Activated CD8-positive, alpha-beta memory T cell treated with anti-CD3 and anti-CD28 coated beads, Interleukin-2, amount 50 U/mL, for 24 hours (primary cell): Measurements from ENCODE around the gene PTPRF.
"Not testable (repeated sequence)": the region's sequence is repeated elsewhere in the genome, so short reads cannot be mapped to it uniquely, and the experiment has no call there.

ENCODE experiments used
- DNase-seq: peaks from one replicate; pipeline ENCODE4 v3.0.0-alpha.2; 2020; ENCODE audit errors: extremely low read depth

PTPRF gene

DNA sequence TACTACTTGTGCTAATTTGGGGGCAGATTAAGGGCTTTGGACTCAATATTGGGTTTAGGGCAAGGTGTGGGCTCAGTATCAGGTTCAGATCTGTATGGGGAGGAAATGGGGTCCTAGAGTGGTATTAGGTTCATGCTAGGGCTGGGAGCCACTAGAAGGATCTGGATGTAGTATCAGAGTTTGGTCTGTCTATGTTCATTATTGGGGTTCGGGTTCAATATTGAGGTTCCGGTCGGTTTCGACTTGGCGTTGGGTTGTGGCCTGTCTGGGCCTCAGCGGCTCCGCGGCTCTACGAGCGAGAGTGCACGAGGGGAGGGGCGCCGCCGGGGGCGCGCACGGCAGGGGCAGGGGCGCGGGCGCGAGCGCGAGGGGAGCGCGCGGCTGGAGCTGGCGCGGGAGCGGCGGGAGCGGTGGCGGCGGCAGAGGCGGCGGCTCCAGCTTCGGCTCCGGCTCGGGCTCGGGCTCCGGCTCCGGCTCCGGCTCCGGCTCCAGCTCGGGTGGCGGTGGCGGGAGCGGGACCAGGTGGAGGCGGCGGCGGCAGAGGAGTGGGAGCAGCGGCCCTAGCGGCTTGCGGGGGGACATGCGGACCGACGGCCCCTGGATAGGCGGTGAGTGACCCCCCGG, at the start of gene PTPRF:
Gene PTPRF, plus strand, starts transcription at position 401 of the 624 bp plus-strand sequence. CDS start 14,193 bp downstream, outside the sequence.
- DNase-seq, result no peak

DNA sequence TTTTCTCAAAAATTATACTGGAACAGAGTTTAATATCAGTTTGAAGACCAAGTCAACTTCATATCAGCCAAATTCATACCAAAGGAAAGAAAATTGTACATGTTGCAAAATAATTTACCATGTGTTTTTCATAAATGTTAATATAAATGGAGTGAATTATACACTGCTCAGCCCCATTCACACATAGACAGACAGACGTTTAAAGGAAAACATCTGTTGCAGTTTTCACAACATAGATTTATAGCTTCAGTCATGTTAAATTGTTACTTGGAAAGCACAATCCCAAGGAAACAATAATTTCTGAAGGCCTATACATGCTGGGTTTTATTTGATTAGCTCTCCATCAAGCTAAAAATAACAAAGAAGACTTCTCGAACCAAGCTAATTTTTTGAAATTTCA, 49.2 kb upstream of the PTPRF start:
- no peak for DNase-seq

DNA sequence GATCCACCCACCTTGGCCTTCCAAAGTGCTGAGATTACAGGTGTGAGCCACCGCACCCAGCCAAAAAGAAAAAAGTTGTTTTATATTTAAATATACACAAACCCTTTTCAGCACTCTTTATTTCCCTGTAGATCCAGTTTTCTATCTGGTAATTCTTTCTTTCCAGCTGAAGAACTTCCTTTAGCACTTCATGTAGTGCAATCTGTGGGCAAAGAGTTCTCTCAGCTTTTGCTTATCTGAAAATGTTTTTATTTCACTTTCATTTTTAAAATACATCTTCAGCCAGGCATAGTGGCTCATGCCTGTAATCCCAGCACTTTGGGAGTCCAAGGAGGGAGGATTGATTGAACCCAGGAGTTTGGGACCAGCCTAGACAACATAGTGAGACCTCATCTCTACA, 48.5 kb upstream of the PTPRF start:
- DNase-seq, result no peak

DNA sequence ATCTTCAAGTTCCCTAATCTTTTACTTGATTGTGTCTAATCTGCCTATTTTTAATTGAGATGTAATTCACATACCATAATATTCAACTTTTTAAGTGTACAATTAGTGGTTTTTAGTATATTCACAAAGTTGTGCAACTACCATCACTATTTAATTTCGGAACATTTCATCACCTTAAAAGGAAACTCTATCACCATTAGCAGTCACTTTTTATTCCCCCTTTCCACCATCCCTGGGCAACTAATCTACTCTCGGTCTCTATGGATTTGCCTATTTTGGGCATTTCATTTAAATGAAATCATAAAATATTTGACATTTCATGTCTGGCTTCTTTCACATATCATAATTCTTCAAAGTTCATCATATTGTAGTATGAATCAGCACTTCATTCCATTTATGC, 46.3 kb upstream of the PTPRF start:
- DNase-seq, result no peak

DNA sequence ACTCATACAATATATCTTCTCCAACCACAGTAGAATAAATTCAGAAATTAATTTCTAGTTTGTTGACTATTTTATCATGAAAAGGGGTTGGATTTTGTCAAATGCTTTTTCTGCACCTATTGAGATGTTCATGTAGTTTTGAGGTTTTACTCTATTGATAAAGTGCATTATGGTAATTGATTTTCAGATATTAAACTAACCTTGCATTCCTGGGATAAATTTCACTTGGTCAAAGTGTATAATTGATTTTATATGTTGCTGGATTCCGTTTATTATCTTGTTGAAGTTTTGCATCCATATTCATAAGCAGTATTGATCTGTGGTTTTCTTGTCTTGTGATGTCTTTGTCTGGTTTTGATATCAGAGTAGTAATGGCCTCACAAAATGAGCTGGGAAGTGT, 42.5 kb upstream of the PTPRF start:
- no peak for DNase-seq

DNA sequence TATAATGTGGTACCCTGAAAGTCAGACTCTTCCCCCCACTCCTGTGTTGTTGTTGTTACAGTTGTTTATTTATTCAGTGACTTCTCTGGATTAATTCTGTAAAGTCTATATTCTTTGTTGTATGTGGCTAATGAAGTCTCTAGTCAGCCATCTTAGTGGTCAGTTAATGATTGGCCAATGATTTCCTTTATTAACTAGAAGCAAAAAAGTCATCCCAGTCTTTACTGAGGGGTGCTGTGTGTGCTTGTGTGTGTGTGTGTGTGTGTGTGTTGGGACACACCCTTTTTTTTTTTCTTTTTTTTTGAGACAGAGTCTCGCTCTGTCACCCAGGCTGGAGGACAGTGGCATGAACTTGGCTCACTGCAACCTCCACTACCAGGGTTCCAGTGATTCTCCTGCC, 39.6 kb upstream of the PTPRF start:
- no peak for DNase-seq

DNA sequence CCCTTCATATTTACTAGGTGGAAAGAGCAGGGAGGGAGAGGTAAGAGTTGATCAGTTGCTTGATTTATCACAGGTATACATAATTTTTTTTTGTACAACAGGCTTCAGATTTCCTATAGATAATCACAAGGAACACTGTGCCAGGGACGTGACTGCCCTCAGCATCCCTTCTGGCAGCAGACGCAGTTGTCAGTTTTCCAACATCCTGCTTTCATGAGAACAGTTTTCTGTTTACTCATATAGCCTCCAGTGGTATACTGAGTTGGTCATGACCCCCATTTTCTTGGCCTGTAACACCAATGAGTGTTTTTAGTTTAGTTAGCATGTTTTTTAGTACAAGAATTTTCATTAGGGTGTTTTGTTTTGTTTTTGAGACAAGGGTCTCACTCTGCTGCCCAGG, 37.9 kb upstream of the PTPRF start:
- DNase-seq, result no peak

DNA sequence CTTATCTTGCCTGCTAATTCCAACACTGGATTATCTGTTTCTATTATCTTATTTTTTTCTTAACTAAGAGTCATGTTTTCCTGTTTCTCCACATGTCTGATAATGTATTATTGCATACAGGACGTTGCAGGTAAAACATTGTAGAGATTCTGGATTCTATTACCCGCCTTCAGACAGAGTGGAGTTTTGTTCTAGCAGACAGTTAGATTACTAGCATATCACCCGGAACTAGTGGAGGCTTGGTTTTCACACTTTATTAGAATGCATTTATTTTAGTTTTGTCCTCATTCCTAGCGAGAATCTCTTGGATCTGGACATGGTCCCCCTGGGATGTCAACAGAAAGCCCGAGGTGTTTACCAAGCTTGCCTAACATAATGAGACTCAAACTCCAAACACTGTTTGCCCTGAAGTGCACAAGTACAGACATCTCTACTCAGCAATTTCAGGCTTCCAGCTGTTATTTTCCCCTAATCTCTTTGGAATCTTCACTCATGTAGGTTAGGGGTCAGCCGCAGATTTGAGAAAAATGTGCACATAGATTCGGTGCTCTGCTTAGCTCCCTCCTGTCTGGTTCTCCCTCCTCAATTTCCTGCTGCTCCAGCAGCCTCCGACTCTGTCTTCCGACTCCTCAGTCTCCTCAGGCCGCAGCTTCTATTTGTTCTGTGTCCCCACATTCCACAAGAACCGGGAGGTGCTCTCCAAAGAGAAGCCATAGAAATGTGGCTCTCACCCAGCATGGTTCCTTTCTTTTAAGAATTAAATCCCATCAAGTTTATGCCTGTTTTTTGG, 36.8 kb upstream of the PTPRF start:
- DNase-seq, result no peak

DNA sequence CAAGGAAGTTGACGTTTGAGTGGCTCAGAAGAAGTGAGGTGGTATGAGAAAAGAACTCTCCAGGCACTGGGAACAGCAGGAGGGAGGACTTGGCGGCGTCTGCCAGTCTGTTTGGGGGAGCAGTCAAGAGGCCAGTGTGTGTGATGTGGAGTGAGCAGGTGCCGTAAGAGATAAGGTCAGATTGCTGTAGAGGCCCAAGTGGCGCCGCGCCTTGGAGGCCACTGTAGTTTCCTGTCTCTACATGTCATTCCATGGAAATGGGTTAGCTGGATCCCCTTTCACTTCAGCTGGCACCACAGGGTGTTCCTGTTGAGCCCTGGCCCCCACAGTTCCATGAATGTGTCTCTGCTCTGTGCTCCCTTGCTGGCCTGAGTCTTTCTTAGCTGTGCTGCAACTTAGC, 35.5 kb upstream of the PTPRF start:
- no peak for DNase-seq

DNA sequence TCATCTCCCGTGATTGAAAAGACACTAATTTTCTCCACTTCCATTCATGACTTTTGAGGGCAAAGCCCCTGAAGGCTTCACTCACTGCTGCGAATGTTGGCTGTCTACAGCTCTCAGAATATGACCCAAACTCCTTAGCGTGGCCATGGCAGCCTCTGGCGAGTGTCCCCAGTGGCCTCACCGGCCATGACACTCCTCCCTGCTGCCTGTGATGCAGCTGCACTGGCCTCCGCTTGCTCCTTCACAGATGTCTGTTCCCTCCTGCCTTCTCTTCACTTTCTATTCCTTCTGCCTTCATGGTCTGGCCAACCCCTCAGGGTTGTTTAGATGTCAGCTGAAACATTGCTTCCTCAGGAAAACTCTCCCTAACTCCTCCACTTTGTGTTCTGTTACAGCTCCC, 30.8 kb upstream of the PTPRF start:
- no peak for DNase-seq

DNA sequence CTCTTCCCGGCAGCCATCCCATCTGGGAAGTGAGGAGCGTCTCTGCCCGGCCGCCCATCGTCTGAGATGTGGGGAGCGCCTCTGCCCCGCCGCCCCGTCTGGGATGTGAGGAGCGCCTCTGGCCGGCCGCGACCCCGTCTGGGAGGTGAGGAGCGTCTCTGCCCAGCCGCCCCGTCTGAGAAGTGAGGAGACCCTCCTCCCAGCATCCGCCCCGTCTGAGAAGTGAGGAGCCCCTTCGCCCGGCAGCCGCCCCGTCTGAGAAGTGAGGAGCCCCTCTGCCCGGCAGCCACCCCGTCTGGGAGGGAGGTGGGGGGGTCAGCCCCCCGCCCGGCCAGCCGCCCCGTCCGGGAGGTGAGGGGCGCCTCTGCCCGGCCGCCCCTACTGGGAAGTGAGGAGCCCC, 28.9 kb upstream of the PTPRF start:
- not testable (repeated sequence) for DNase-seq

DNA sequence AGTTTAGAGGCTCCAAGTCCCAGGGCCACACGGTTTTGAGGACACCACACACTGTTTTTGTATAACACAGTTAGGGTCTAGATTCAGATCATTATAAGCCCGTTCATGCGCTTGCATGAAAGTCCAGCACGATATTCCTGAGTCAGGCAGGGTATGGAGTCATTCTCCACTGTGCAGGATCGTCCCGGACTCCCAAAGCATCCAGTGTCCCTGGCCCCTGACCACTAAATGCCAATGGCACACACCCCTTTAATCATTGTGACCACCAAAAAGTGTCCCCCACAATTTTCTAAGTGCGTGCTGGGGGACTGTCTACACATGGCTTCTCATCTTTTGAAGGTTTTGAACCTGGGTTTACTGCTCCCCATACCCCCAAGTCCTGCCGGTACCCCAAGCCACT, 27.1 kb upstream of the PTPRF start:
- no peak for DNase-seq

DNA sequence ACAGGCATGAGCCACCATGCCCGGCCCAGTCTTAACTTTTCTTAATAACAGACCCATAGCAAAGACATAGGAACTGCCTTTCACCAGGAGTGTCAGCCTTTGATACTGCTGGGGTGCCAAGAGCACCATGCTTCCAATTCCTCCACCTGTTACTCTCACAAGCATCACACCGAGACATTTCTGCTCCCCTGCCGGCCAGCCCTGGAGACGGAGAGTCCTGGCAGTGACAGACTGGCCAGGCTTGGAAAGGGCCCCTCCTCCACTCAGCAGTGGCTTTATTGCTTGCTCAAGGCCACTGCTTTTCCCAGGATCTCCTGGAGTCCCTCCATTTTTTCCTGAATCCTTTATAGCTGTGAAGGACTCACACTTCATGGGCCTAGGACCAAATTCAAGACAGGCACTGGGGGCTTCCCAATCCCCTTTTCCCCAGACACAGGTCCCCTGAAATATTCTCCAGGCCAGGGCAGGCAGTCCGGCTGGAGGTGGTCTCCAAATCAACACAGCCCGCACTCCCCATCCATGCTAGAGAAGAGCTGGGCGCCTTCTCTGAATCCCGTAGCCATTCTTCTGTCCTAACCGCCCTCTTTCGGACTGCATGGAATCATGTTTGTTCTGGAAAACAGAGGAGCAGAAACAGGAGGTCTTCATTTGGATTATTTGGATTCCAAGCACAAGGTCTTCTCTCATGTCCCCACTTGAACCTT, 25.5 kb upstream of the PTPRF start:
- DNase-seq, result no peak

DNA sequence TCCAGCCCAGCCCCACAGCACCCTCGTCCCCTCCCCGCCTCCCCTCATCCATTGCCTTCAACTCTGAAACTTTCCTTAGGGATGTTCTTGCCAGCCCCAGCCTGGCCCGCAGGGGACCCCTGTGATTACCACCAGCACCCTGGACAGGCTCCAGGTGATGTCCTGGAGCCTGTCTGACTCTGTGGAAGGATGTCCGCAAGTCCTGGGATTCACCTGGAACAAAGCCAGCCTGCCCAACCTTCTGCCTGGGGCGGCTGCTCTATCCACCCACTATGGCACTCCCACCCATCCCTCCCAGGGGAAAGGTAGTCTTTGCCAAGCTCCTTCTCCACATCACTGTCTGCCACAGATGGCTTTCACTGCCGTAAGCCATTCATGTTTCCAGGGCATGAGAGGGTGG, 24.4 kb upstream of the PTPRF start:
- DNase-seq, result no peak

DNA sequence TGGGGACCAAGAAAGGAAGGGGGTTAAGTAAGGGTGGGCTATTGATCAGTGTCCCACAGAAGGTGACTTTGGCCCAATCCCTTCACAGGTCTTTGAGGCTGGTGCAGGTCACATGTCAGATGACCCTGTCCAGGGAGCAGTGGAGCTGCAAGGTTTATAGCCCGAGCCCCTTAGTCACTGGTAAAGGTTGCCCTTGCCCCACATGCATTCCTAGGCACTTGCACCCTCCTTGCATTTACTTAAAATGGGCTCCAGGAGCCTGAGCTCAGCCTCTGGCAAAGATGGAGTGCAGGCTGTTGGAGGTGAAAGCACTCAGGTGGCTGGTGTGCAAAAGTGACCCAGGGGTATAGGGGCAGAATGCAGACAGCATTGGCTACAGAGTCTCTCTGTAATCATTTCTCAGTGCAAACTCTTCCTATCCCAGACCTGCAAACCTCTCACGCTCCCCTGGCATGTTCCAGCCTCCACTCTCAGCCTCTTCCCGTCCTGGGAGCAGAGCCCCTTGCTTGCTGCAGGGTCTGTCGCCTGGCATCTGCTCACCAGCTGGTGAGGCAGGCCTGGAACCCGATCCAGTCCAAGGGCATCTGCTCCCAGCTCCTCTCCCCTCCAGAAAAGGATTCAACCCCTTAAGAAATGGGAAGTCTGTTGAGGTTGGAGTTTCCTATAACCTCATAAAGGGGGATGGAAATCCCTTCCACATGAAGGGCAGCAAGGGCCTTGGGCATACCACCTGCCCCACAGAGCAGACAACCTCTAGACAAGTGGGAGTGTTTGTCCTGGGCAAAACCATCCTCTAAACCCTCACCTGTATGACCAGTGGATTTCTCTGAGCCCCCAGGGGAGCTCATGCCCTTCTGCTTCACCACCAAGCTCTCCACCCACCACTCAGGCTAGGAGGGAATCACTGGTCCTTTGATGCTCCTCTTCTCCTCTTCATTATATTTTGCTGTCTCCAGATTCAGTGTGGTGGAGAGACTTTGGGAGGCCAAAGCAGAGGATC, 23.1 kb upstream of the PTPRF start:
- no peak for DNase-seq

DNA sequence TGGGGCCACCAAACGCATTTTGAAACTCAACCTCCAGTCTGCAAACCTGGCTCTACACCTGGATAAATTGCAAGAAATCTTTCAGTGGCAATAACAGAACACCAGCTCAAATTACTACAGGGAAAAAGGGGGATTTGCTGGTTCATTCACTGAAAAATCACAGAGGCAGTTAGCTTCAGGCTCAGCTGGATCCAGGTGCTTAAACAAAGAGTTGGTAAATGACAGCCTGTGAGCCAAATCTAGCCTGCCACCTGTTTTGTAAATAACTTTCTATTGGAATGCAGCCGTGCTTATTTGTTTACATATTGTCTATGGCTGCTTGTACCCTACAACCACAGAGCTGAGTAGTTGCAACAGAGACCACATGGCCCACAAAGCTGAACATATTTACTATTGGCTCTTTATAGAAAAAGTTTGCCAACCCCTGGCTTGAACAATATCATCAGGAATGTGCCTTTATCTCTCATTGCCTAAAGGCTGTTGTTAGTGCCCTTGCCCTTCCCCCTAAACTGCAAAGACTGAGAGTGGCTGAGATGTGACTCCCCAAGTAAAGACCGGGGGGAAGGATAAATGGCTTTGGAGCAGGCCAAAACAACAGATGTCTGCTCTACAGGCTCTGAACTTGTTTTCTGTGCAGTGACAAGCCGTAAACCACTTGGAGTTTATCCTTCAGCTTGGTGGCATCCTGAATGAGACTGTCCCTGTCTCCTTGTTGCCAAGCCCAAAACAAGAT, 21.5 kb upstream of the PTPRF start:
- no peak for DNase-seq

DNA sequence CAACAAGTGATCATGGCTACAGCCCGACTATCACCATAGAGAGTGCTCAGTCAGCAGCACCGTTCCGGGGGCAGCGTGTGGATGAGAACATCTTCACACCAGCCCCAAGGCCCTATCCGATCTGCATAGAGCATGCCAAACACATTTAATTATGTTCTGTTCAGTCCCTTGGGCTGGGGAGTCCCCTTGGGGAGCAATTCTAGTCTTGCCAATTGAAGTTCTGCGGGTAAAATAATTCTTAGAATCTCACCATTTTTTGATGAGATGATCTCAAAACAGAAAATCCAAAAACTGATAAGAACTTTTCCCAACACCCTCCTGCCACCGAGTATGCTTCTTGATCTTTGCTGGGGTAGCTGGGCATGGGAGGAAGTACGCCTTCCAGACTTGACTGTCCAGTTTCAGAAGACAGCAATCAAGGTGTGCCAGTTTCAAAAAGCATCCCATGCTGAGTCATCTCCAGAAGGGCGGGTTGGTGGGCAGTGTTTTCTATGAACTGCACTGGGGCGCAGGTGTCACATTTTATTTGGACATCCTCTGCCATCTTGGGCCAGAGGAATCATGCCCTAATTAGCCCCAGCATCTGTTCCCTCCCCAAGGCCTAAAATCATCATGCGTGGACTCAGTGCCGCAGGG, 20.8 kb upstream of the PTPRF start:
- DNase-seq, result no peak

DNA sequence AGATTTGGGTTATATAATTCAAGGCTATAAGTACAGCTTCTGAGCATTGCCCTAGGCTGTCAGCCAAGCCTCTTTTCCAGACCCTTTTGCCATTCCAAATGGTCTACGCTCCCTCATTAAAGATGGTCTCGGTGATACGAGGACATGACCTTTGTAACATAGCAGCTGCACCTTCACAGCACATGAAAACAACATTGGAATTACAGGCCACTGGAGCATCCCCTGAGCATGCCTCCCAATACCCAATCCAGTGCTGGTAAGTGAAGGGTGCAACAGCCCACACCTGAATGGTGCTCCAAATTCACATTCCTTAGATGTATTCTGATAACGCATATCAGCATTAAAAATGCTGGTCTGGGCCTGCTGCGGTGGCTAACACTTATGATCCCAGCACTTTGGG, 20.1 kb upstream of the PTPRF start:
- no peak for DNase-seq

DNA sequence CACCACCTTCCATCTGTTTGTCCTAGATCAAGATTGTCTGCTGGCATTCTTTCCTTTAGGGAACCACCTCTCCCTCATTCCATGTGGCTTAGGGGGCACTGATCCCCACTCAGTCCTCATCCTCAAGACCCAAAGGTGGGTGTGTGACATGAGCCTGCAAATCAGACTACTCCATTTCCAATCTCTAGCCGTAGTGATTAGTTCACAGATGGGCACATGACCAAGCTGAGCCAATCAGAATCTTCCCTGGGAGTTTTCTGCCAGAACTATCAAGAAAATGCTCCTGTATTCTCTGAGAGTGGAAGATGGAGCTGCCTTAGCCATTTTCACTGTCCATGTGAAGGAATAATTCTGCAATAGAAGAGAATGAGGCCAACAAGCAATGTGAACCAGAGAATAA, 19.3 kb upstream of the PTPRF start:
- DNase-seq, result no peak

DNA sequence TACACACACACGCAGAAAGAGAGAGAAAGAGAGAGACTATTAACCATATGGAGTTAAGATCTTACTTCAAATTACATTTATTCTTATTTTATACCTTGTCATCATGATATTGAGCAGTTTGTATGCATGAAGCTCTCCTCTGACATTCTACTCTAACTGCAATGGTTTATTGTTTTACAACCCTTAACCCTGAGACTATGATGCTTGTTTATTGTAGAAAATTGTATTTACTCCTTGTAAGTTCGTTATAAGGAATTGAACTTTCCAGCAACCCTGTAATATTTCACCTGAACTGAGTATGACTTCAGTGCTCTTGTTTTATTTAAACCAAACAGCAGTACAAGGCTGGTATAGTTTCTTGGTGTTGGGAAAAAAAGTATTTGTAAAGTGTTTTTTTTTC, 18.6 kb upstream of the PTPRF start:
- DNase-seq, result no peak

DNA sequence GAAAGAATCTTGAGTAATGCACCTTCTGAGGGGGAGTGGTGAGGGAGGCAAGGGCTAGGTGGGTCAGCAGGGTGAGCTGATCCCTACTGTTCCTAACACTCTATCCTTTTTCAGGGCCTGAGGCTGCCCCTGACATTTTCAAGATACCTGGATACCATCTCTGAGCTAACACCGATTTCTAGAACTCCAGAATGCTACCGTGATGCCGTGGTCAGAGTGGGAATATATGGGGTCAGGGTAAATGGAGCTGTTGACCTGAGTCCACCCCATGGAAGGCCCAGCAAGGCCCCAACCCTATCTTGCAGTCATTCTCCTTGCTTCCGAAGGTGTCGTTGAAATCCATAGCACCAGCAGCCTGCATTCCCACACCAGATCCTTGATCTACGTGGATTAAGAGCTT, 18.0 kb upstream of the PTPRF start:
- no peak for DNase-seq
